ENCODE data around the gene MAP2.
"Not testable (repeated sequence)": the region's sequence is repeated elsewhere in the genome, so short reads cannot be mapped to it uniquely, and the experiment has no call there.

Gene MAP2

GRCh38 chr2:209584472-209584871 lies 160.6 kb downstream of the MAP2 start:
- no peak for DNase-seq (ENCODE audit: low read depth in 4 of 4, low spot score in 1 of 4)

- DNase-seq (ENCODE audit: low read depth in 4 of 4, low spot score in 1 of 4) = no peak
Measured at GRCh38 chr2:209584915-209585314, 161.1 kb downstream of the MAP2 start.

GRCh38 chr2:209591021-209591420 lies 167.2 kb downstream of the MAP2 start:
- no peak for DNase-seq (ENCODE audit: low read depth in 4 of 4, low spot score in 1 of 4)

- DNase-seq (ENCODE audit: low read depth in 4 of 4, low spot score in 1 of 4) = no peak
Measured at GRCh38 chr2:209592106-209592505, 168.3 kb downstream of the MAP2 start.

- DNase-seq (ENCODE audit: low read depth in 4 of 4, low spot score in 1 of 4) = no peak
Measured at GRCh38 chr2:209593930-209594329, 170.1 kb downstream of the MAP2 start.

- DNase-seq (ENCODE audit: low read depth in 4 of 4, low spot score in 1 of 4) = no peak
Measured at GRCh38 chr2:209596262-209596661, 172.4 kb downstream of the MAP2 start.

- not testable (repeated sequence) for DNase-seq (ENCODE audit: low read depth in 4 of 4, low spot score in 1 of 4)
Measured at GRCh38 chr2:209598227-209598626, 174.4 kb downstream of the MAP2 start.

- no peak for DNase-seq (ENCODE audit: low read depth in 4 of 4, low spot score in 1 of 4)
Measured at GRCh38 chr2:209600341-209601171, 176.7 kb downstream of the MAP2 start.

GRCh38 chr2:209601497-209601896 lies 177.7 kb downstream of the MAP2 start:
- no peak for DNase-seq (ENCODE audit: low read depth in 4 of 4, low spot score in 1 of 4)

GRCh38 chr2:209602259-209602658 lies 178.4 kb downstream of the MAP2 start:
- DNase-seq (ENCODE audit: low read depth in 4 of 4, low spot score in 1 of 4) = no peak

GRCh38 chr2:209609531-209609930 lies 185.7 kb downstream of the MAP2 start:
- no peak for DNase-seq (ENCODE audit: low read depth in 4 of 4, low spot score in 1 of 4)

GRCh38 chr2:209610631-209611030 lies 186.8 kb downstream of the MAP2 start:
- DNase-seq (ENCODE audit: low read depth in 4 of 4, low spot score in 1 of 4) = no peak

- DNase-seq (ENCODE audit: low read depth in 4 of 4, low spot score in 1 of 4) = no peak
Measured at GRCh38 chr2:209613649-209614305, 189.9 kb downstream of the MAP2 start.

GRCh38 chr2:209614690-209615369 lies 191.0 kb downstream of the MAP2 start:
- DNase-seq (ENCODE audit: low read depth in 4 of 4, low spot score in 1 of 4) = no peak

GRCh38 chr2:209619782-209620181 lies 195.9 kb downstream of the MAP2 start:
- DNase-seq (ENCODE audit: low read depth in 4 of 4, low spot score in 1 of 4) = no peak

GRCh38 chr2:209624192-209624938 lies 200.5 kb downstream of the MAP2 start:
- DNase-seq (ENCODE audit: low read depth in 4 of 4, low spot score in 1 of 4) = no peak

GRCh38 chr2:209629597-209629996 lies 205.8 kb downstream of the MAP2 start:
- no peak for DNase-seq (ENCODE audit: low read depth in 4 of 4, low spot score in 1 of 4)

- no peak for DNase-seq (ENCODE audit: low read depth in 4 of 4, low spot score in 1 of 4)
Measured at GRCh38 chr2:209633911-209634310, 210.1 kb downstream of the MAP2 start.

GRCh38 chr2:209636076-209636475 lies 212.2 kb downstream of the MAP2 start:
- no peak for DNase-seq (ENCODE audit: low read depth in 4 of 4, low spot score in 1 of 4)

- DNase-seq (ENCODE audit: low read depth in 4 of 4, low spot score in 1 of 4) = no peak
Measured at GRCh38 chr2:209637293-209637692, 213.4 kb downstream of the MAP2 start.

- no peak for DNase-seq (ENCODE audit: low read depth in 4 of 4, low spot score in 1 of 4)
Measured at GRCh38 chr2:209638346-209638745, 214.5 kb downstream of the MAP2 start.
